ENCODE data around the gene SPRR2F. TPM values are rescaled to one million over a fixed set of nuclear protein-coding genes. Genes with fewer than 3 reads are reported as not detected.

Gene SPRR2F
- total and polyA plus RNA-seq, 2 donors (not counting 3 experiments of a cell fraction or from before 2014, with no cell fraction given), result not detected

GRCh38 chr1:153150846-153151245, 37.5 kb upstream of the SPRR2F start, which contains the start of gene SPRR2G:
SPRR2G (minus strand) TSS chr1:153150890; CDS start chr1:153150110, 780 bp downstream.
- POLR2A ChIA-PET, result no interaction called here
- no peak for TF ChIP-seq FOS (IDR thresholded peaks at IDR 0.05; ENCODE audit: borderline replicate concordance, insufficient read depth, low read length)
- TF ChIP-seq MYC (IDR thresholded peaks at IDR 0.05; ENCODE audit: low read depth, low read length), result no peak
- TF ChIP-seq, protein P1, sequence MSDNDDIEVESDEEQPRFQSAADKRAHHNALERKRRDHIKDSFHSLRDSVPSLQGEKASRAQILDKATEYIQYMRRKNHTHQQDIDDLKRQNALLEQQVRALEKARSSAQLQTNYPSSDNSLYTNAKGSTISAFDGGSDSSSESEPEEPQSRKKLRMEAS (IDR thresholded peaks at IDR 0.05; ENCODE audit: insufficient read depth, insufficient read length), result no peak
- no peak for TF ChIP-seq POLR2A (IDR thresholded peaks at IDR 0.05; ENCODE audit: low read depth, low read length)
- TF ChIP-seq GATA2 (IDR thresholded peaks at IDR 0.05; ENCODE audit: insufficient read depth, insufficient read length, low read depth, low read length), result no peak
- no peak for TF ChIP-seq JUN (IDR thresholded peaks at IDR 0.05; ENCODE audit: borderline replicate concordance, insufficient read depth, insufficient read length, low read depth)
- no peaks in the 10 kb centered on the region for H3K36me3 ChIP-seq (ENCODE audit: control insufficient read depth in 2 of 2, extremely low read depth in 1 of 2, insufficient read depth in 2 of 2, low read length in 2 of 2)
- DNase-seq (ENCODE audit: low read depth, low spot score) (no peak), FAIRE-seq (no peak)
- no TSS peak for BruUV-seq (replicated peaks)
- H3K4me1 ChIP-seq (ENCODE audit: control insufficient read depth, extremely low read depth, insufficient read depth, low read length), result no peaks in the 10 kb centered on the region
- H3K4me3 ChIP-seq (replicated peaks in 1 of 3; ENCODE audit: insufficient read depth in 1 of 3, low read depth in 1 of 3, low read length in 3 of 3), result no peak within 1 kb of the TSS
- CTCF ChIA-PET, result no interaction called here
- peaks cover 0 to 3% of the 10 kb centered on the region in 2 experiments for H3K27me3 ChIP-seq (ENCODE audit: control insufficient read depth in 2 of 2, insufficient read depth in 2 of 2, low read length in 2 of 2)
- no peak within 1 kb of the TSS for H3K9ac ChIP-seq (replicated peaks; ENCODE audit: extremely low read depth, insufficient read depth, low read length)
- no peak within 1 kb of the TSS for H3K4me2 ChIP-seq (ENCODE audit: insufficient read depth, low read length)
- intact Hi-C loops (cut with micrococcal nuclease), result no loop called here
- no peaks in the 10 kb centered on the region for H3K9me1 ChIP-seq (replicated peaks; ENCODE audit: control insufficient read depth, extremely low read depth, insufficient read depth, low read length)
- H3K9me3 ChIP-seq (replicated peaks; ENCODE audit: control insufficient read depth, insufficient read depth, low read length), result no peaks in the 10 kb centered on the region
- no peak within 1 kb of the TSS for H2AFZ ChIP-seq (ENCODE audit: low read depth, low read length)
- H3K79me2 ChIP-seq (ENCODE audit: control insufficient read depth, insufficient read depth, low read length), result no peaks in the 10 kb centered on the region
- dilution Hi-C loops (cut with MboI; ENCODE audit: extremely low pct_ligation_motif_present, low sequenced_read_pairs), result no loop called here
- H4K20me1 ChIP-seq (replicated peaks; ENCODE audit: control insufficient read depth, extremely low read depth, insufficient read depth, low read length), result no peaks in the 10 kb centered on the region
- H3K27ac ChIP-seq (ENCODE audit: insufficient read depth, low read depth, low read length), result no peak within 1 kb of the TSS

DNA sequence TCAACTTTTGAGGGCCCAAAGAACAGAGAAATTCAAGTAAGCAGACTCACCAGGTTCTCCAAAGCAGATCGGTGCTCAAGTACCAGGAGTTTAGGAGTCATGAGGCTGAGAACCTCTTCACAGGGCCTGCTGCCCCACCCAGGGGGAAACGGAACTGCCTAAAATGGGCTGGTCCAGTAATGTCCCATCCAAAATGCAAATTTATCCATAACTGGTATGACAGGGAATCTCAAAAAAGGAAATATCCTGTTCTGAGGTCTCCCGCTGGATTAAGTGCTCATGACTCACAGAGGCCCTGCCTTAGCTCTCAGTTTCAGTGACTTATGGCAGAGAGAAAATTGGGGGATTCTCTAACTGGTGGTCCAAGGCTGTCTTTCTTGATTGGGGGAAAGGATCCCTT, 28.1 kb upstream of the SPRR2F start:
- ChIA-PET POLR2A (no interaction called here), CTCF (no interaction called here)
- H3K9ac ChIP-seq (replicated peaks; ENCODE audit: extremely low read depth, insufficient read depth, low read length), result no peak overlapping the region
- no peak overlapping the region for H3K4me2 ChIP-seq (ENCODE audit: insufficient read depth, low read length)
- no peak overlapping the region for H2AFZ ChIP-seq (ENCODE audit: low read depth, low read length)
- TF ChIP-seq GATA2 (IDR thresholded peaks at IDR 0.05; ENCODE audit: insufficient read depth, insufficient read length, low read depth, low read length), result no peak
- no peaks in the 10 kb centered on the region for H3K79me2 ChIP-seq (ENCODE audit: control insufficient read depth, insufficient read depth, low read length)
- no peaks in the 10 kb centered on the region for H3K4me1 ChIP-seq (ENCODE audit: control insufficient read depth, extremely low read depth, insufficient read depth, low read length)
- no peak for FAIRE-seq
- H3K27ac ChIP-seq (ENCODE audit: insufficient read depth, low read depth, low read length), result no peak overlapping the region
- no peaks in the 10 kb centered on the region for H3K9me3 ChIP-seq (replicated peaks; ENCODE audit: control insufficient read depth, insufficient read depth, low read length)
- dilution Hi-C loops (cut with MboI; ENCODE audit: extremely low pct_ligation_motif_present, low sequenced_read_pairs) (no loop called here), intact Hi-C loops (cut with micrococcal nuclease) (no loop called here)
- no peaks in the 10 kb centered on the region for H3K27me3 ChIP-seq (ENCODE audit: control insufficient read depth in 2 of 2, insufficient read depth in 2 of 2, low read length in 2 of 2)
- H3K36me3 ChIP-seq (ENCODE audit: control insufficient read depth in 2 of 2, extremely low read depth in 1 of 2, insufficient read depth in 2 of 2, low read length in 2 of 2), result no peaks in the 10 kb centered on the region
- H3K9me1 ChIP-seq (replicated peaks; ENCODE audit: control insufficient read depth, extremely low read depth, insufficient read depth, low read length), result no peaks in the 10 kb centered on the region
- H4K20me1 ChIP-seq (replicated peaks; ENCODE audit: control insufficient read depth, extremely low read depth, insufficient read depth, low read length), result no peaks in the 10 kb centered on the region
- H3K4me3 ChIP-seq (replicated peaks in 1 of 3; ENCODE audit: insufficient read depth in 1 of 3, low read depth in 1 of 3, low read length in 3 of 3), result no peak overlapping the region
- DNase-seq (ENCODE audit: low read depth, low spot score), result no peak
- BruUV-seq (replicated peaks), result no TSS peak
